HG02840 (cell line): ENCODE data around the gene RUSC2.
"Not testable (repeated sequence)": the region's sequence is repeated elsewhere in the genome, so short reads cannot be mapped to it uniquely, and the experiment has no call there.

Experiments used
- ATAC-seq: cut with Tn5 transposase; IDR thresholded peaks from one replicate; pipeline ENCODE4 v1.9.1; 2021; ENCODE audit warnings: mild to moderate bottlenecking, moderate library complexity, moderate number of reproducible peaks; ENCODE audit not compliant: unreplicated experiment, low FRiP score

Gene RUSC2

GRCh38 chr9:35489313-35490154 is at the start of gene RUSC2:
Gene RUSC2, plus strand, starts transcription at chr9:35490111. Its CDS starts 56,411 bp downstream, at chr9:35546522.
- ATAC-seq, result no peak

GRCh38 chr9:35446012-35446411 is 43.9 kb upstream of the RUSC2 start:
- no peak for ATAC-seq

- ATAC-seq, result no peak
Observed at GRCh38 chr9:35448496-35448895, 41.4 kb upstream of the RUSC2 start.

GRCh38 chr9:35452481-35452880 is 37.4 kb upstream of the RUSC2 start:
- ATAC-seq, result no peak

GRCh38 chr9:35453786-35454185 is 36.1 kb upstream of the RUSC2 start:
- ATAC-seq, result no peak

GRCh38 chr9:35464141-35465025 is 25.5 kb upstream of the RUSC2 start:
- no peak for ATAC-seq

- no peak for ATAC-seq
Observed at GRCh38 chr9:35470340-35470739, 19.6 kb upstream of the RUSC2 start.

GRCh38 chr9:35470894-35471293 is 19.0 kb upstream of the RUSC2 start:
- ATAC-seq, result no peak

- ATAC-seq, result no peak
Observed at GRCh38 chr9:35476596-35476995, 13.3 kb upstream of the RUSC2 start.

- not testable (repeated sequence) for ATAC-seq
Observed at GRCh38 chr9:35477211-35477855, 12.6 kb upstream of the RUSC2 start.

- ATAC-seq, result no peak
Observed at GRCh38 chr9:35478871-35479270, 11.0 kb upstream of the RUSC2 start.

- no peak for ATAC-seq
Observed at GRCh38 chr9:35481347-35481975, 8.4 kb upstream of the RUSC2 start.

GRCh38 chr9:35482071-35482470 is 7.8 kb upstream of the RUSC2 start:
- no peak for ATAC-seq

- ATAC-seq, result no peak
Observed at GRCh38 chr9:35484406-35484805, 5.5 kb upstream of the RUSC2 start.

- no peak for ATAC-seq
Observed at GRCh38 chr9:35487081-35487480, 2.8 kb upstream of the RUSC2 start.

- no peak for ATAC-seq
Observed at GRCh38 chr9:35488021-35488420, 1.9 kb upstream of the RUSC2 start.

GRCh38 chr9:35488566-35489312 is 1.2 kb upstream of the RUSC2 start:
- no peak for ATAC-seq

- ATAC-seq, result no peak
Observed at GRCh38 chr9:35490155-35490909, 421 bp downstream of the RUSC2 start.

- no peak for ATAC-seq
Observed at GRCh38 chr9:35490910-35491465, 1.1 kb downstream of the RUSC2 start.
